ENCODE measurements around the gene PCMTD2.

GRCh38 chr20:64258071-64258823, 2.7 kb downstream of the PCMTD2 start:
- no peak for TF ChIP-seq CTCF (IDR thresholded peaks at IDR 0.05; ENCODE audit: insufficient read depth, low read length)
- TF ChIP-seq POLR2AphosphoS5 (IDR thresholded peaks at IDR 0.05; ENCODE audit: low read depth), result no peak
- no peak for TF ChIP-seq GABPA (IDR thresholded peaks at IDR 0.05; ENCODE audit: low read depth)
- no peak for TF ChIP-seq REST (IDR thresholded peaks at IDR 0.05; ENCODE audit: insufficient replicate concordance, low read depth)
- no peak for TF ChIP-seq SPI1 (IDR thresholded peaks at IDR 0.05; ENCODE audit: borderline replicate concordance, low read depth)
